Endothelial cell of umbilical vein (primary cell): ENCODE data around the gene NR3C2. TPM values are rescaled to one million over a fixed set of nuclear protein-coding genes. Genes with fewer than 3 reads are reported as not detected.

Source experiments
- BruUV-seq: library from RNA; stranded (reverse); fragments of 400-500 nt; replicated peaks from 2 replicates; lab custom pipeline; 2021; lab: Mats Ljungman, UMichigan
- CTCF ChIA-PET: fragments of 300-600, 350-600 bp; sonication (Branson Sonifier 250); formaldehyde crosslinking; loops from one replicate; lab custom pipeline; 2021; ENCODE audit warnings: antibody characterized with exemption, inconsistent platforms; lab: Charles Lee
- POLR2A ChIA-PET: fragments of 300-600, 350-600 bp; sonication (Branson Sonifier 250); formaldehyde crosslinking; loops from one replicate; lab custom pipeline; 2021; ENCODE audit warnings: antibody characterized with exemption, inconsistent platforms; lab: Charles Lee
- DNase-seq: peaks from one replicate; pipeline ENCODE4 v3.0.0-alpha.2; 2011; ENCODE audit warnings: low read depth, low spot score
- FAIRE-seq: peaks from 2 replicates; lab custom pipeline; 2011; peaks lifted over from hg19 to GRCh38; lab: Jason Lieb, UNC
- H2AFZ ChIP-seq: 2 replicates; pipeline ENCODE4 v1.6.0; 2012; ENCODE audit warnings: low read depth, low read length, control low read depth, inconsistent platforms
- H3K27ac ChIP-seq: 2 replicates; pipeline ENCODE4 v1.5.1; 2011; ENCODE audit warnings: low read depth, mild to moderate bottlenecking, control low read depth, low read length, moderate library complexity; ENCODE audit not compliant: insufficient read depth
- H3K27me3 ChIP-seq, 2 experiments: 2 replicates each; pipeline versions ENCODE4 v1.6.0 to v1.6.1; 2011; ENCODE audit warnings: low read length in 2 of 2, mixed read lengths in 1 of 2; ENCODE audit not compliant: control insufficient read depth in 2 of 2, insufficient read depth in 2 of 2
- H3K36me3 ChIP-seq, 2 experiments: 2 replicates in 1 of 2; 3 replicates in 1 of 2; pipeline ENCODE4 v1.5.1; 2011; ENCODE audit warnings: low read length in 2 of 2, mild to moderate bottlenecking in 1 of 2, moderate library complexity in 1 of 2; ENCODE audit not compliant: control insufficient read depth in 2 of 2, insufficient read depth in 2 of 2; ENCODE audit errors: extremely low read depth in 1 of 2
- H3K4me1 ChIP-seq: 3 replicates; pipeline ENCODE4 v1.5.1; 2011; ENCODE audit warnings: mild to moderate bottlenecking, low read length; ENCODE audit not compliant: control insufficient read depth, insufficient read depth; ENCODE audit errors: extremely low read depth
- H3K4me2 ChIP-seq: 2 replicates; pipeline ENCODE4 v1.6.1; 2011; ENCODE audit warnings: low read length, control low read depth, mixed read lengths; ENCODE audit not compliant: insufficient read depth
- H3K4me3 ChIP-seq, 3 experiments: fragments of 200-600 bp in 1 of 3; sonication (generic), shearing (Covaris generic) in 1 of 3; replicated peaks in 1 of 3; 2 replicates each; pipeline ENCODE4 v1.5.1; 2011 to 2016; ENCODE audit warnings: control low read depth in 3 of 3, low read length in 3 of 3, mild to moderate bottlenecking in 2 of 3, inconsistent platforms in 1 of 3, low read depth in 1 of 3, moderate library complexity in 1 of 3; ENCODE audit not compliant: insufficient read depth in 1 of 3
- H3K79me2 ChIP-seq: 2 replicates; pipeline ENCODE4 v1.6.0; 2012; ENCODE audit warnings: low read length, inconsistent platforms; ENCODE audit not compliant: control insufficient read depth, insufficient read depth
- H3K9ac ChIP-seq: replicated peaks from 2 replicates; pipeline ENCODE3; 2011; ENCODE audit warnings: low read length, control low read depth; ENCODE audit not compliant: insufficient read depth; ENCODE audit errors: extremely low read depth
- H3K9me1 ChIP-seq: replicated peaks from 3 replicates; pipeline ENCODE4 v1.6.0; 2011; ENCODE audit warnings: mild to moderate bottlenecking, low read length; ENCODE audit not compliant: control insufficient read depth, insufficient read depth; ENCODE audit errors: extremely low read depth
- H3K9me3 ChIP-seq: replicated peaks from 2 replicates; pipeline ENCODE4 v1.5.1; 2012; ENCODE audit warnings: low read length, inconsistent platforms; ENCODE audit not compliant: control insufficient read depth, insufficient read depth
- H4K20me1 ChIP-seq: replicated peaks from 2 replicates; pipeline ENCODE3; 2011; ENCODE audit warnings: mild to moderate bottlenecking, low read length; ENCODE audit not compliant: control insufficient read depth, insufficient read depth; ENCODE audit errors: extremely low read depth
- CTCF ChIP-seq, 2 donors: IDR thresholded peaks; 1 replicate in 1 of 2; 2 replicates in 1 of 2; pipeline ENCODE4 v1.5.1; 2011; ENCODE audit warnings: low read length in 2 of 2, mild to moderate bottlenecking in 2 of 2, moderate library complexity in 2 of 2, control low read depth in 1 of 2, inconsistent platforms in 1 of 2, low read depth in 1 of 2; ENCODE audit not compliant: insufficient read depth in 1 of 2; ENCODE audit errors: extremely low read depth in 1 of 2
- EZH2 ChIP-seq: IDR thresholded peaks from 2 replicates; pipeline ENCODE4 v1.6.1; 2012; ENCODE audit warnings: borderline replicate concordance, low read depth, mild to moderate bottlenecking, moderate library complexity, low read length, inconsistent platforms; ENCODE audit not compliant: severe bottlenecking
- FOS ChIP-seq: IDR thresholded peaks from 2 replicates; pipeline ENCODE4 v1.6.1; 2011; ENCODE audit warnings: mild to moderate bottlenecking, low read length, moderate library complexity, borderline replicate concordance; ENCODE audit not compliant: insufficient read depth
- GATA2 ChIP-seq: IDR thresholded peaks from 2 replicates; pipeline ENCODE4 v1.7.0; 2011; ENCODE audit warnings: low read depth, mild to moderate bottlenecking, moderate library complexity, mixed read lengths, low read length; ENCODE audit not compliant: insufficient read length, insufficient read depth
- JUN ChIP-seq: IDR thresholded peaks from 2 replicates; pipeline ENCODE4 v1.6.1; 2011; ENCODE audit warnings: borderline replicate concordance, low read depth; ENCODE audit not compliant: insufficient read length, insufficient read depth
- MAX ChIP-seq: IDR thresholded peaks from 2 replicates; pipeline ENCODE4 v1.6.1; 2011; ENCODE audit not compliant: insufficient read depth, insufficient read length
- MYC ChIP-seq: IDR thresholded peaks from one replicate; pipeline ENCODE4 v1.6.1; 2011; ENCODE audit warnings: mild to moderate bottlenecking, low read depth, low read length
- POLR2A ChIP-seq: IDR thresholded peaks from 2 replicates; pipeline ENCODE4 v1.6.1; 2012; ENCODE audit warnings: low read depth, mild to moderate bottlenecking, control low read depth, low read length
- POLR2AphosphoS5 ChIP-seq: IDR thresholded peaks from 2 replicates; pipeline ENCODE4 v1.6.1; 2012; ENCODE audit warnings: low read depth, mild to moderate bottlenecking, control low read depth, low read length, moderate library complexity; ENCODE audit not compliant: insufficient read depth
- dilution Hi-C: fragments of 300-500 bp; cut with MboI; formaldehyde crosslinking; loops from one replicate; pipeline ENCODE4 v1.15.0; 2019; ENCODE audit warnings: low sequenced_read_pairs; ENCODE audit not compliant: extremely low pct_ligation_motif_present
- intact Hi-C: fragments of 100-400 bp; cut with micrococcal nuclease; formaldehyde crosslinking; loops from one replicate; pipeline ENCODE4 v1.10.0; 2022
- polyA plus RNA-seq, 4 experiments: library from polyadenylated mRNA; depleted of rRNA in 3 of 4; stranded (reverse) in 3 of 4; unstranded in 1 of 4; fragments of >200 nt; gene quantifications; 2 replicates each; pipeline versions ENCODE4 v1.2.1 to v1.2.3, GENCODE V29; 2011 to 2012; ENCODE audit warnings: missing spikeins in 1 of 4
- total RNA-seq: library from RNA; stranded (reverse); gene quantifications from 2 replicates; pipeline ENCODE4 v1.2.3, GENCODE V29; 2021

Gene NR3C2
- total and polyA plus RNA-seq, 2 donors (not counting 3 experiments of a cell fraction or from before 2014, with no cell fraction given): 4.8 to 16.4 TPM

GRCh38 chr4:148092316-148093014, 349.7 kb downstream of the NR3C2 start:
- DNase-seq: no peak
- no peaks in the 10 kb centered on the region for H3K36me3 ChIP-seq
- no peak for FAIRE-seq
- ChIA-PET POLR2A (no interaction called here), CTCF (interaction anchor here (1.0 kb wide), 1 partner anchor 109 kb away, joined by 4 read pairs; no protein-coding TSS in a partner anchor)
- H3K9ac ChIP-seq: no peak overlapping the region
- dilution Hi-C loops (no loop called here), intact Hi-C loops (no loop called here)
- H3K4me1 ChIP-seq: no peaks in the 10 kb centered on the region
- H3K9me1 ChIP-seq: no peaks in the 10 kb centered on the region
- no peaks in the 10 kb centered on the region for H3K27me3 ChIP-seq
- BruUV-seq: no TSS peak
- H3K4me2 ChIP-seq: no peak overlapping the region
- H3K9me3 ChIP-seq: no peaks in the 10 kb centered on the region
- no peak overlapping the region for H3K27ac ChIP-seq
- H2AFZ ChIP-seq: no peak overlapping the region
- no peaks in the 10 kb centered on the region for H3K79me2 ChIP-seq
- TF ChIP-seq POLR2AphosphoS5: no peak
- no peak for TF ChIP-seq MAX
- no peak for TF ChIP-seq GATA2
- no peak for TF ChIP-seq CTCF (IDR thresholded peaks at IDR 0.05; ENCODE audit: extremely low read depth in 1 of 2, insufficient read depth in 1 of 2, low read depth in 1 of 2, low read length in 2 of 2)
- no peak for TF ChIP-seq FOS
- no peak for TF ChIP-seq EZH2
- no peak for TF ChIP-seq JUN
- TF ChIP-seq MYC: no peak
- no peak for TF ChIP-seq POLR2A
- H3K4me3 ChIP-seq: no peak overlapping the region
- no peaks in the 10 kb centered on the region for H4K20me1 ChIP-seq
